ENCODE measurements around the gene NAALADL2. TPM values are rescaled to one million over a fixed set of nuclear protein-coding genes. Genes with fewer than 3 reads are reported as not detected.

The NAALADL2 gene
- total RNA-seq, 1 donor = 23.5 TPM

DNA sequence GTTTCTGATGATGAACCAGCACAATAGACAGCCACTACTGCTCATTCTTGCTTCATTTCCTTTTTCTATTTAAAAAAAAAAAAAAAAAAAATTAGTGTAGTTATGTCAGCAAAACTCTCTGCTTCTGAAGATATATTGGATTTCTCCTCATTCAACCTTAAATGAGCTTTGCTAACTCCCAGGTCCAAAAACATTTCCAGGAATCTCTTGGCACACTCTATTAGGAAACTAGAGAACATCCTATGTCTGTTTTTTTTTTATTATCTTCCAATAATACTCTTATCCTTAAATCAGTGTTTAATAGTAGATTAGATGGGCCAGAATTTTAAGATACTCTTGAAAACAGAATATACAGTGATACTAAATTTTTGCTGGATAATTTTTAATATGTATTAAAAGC lies 398.0 kb downstream of the NAALADL2 start:
- Histone ChIP-seq H3K4me3 (ENCODE audit: insufficient read depth, low read length) (no peak overlapping the region), H3K36me3 (ENCODE audit: insufficient read depth, low read length) (no peaks in the 10 kb centered on the region)

DNA sequence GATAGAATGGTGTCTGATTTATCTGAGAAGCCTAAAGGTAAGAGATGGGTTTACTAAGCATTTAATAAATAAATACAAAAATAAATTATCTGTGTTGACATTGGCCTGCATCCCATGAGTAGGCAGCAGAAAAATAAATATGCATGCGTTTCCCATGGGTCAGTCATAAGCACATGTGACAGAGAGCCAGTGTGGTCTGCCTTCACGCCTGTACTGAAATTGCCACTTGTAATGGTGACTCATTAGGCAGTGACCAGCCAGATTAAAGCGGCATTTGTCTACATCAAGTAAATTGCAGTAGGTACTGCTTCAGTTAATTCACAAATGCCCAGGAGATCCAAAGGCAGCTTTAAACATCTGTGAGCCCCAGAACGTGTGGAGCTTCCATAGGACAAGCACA lies 399.6 kb downstream of the NAALADL2 start:
- Histone ChIP-seq H3K4me1 (ENCODE audit: insufficient read depth, low read length) (peaks cover 23% of the 10 kb centered on the region), H2AFZ (ENCODE audit: low read length) (peak overlapping the region; percentile 4), H3K27me3 (ENCODE audit: insufficient read depth, low read length) (no peaks in the 10 kb centered on the region), H3K79me2 (ENCODE audit: insufficient read depth, low read length) (no peaks in the 10 kb centered on the region), H3K9me3 (ENCODE audit: low read depth, low read length) (no peaks in the 10 kb centered on the region), H3K4me2 (ENCODE audit: insufficient read depth, low read length) (no peak overlapping the region), H4K20me1 (ENCODE audit: insufficient read depth, low read length) (no peaks in the 10 kb centered on the region), H3K27ac (ENCODE audit: low read depth, low read length) (no peak overlapping the region), H3K4me3 (ENCODE audit: insufficient read depth, low read length) (no peak overlapping the region), H3K36me3 (ENCODE audit: insufficient read depth, low read length) (no peaks in the 10 kb centered on the region)
- TF ChIP-seq, protein P1, sequence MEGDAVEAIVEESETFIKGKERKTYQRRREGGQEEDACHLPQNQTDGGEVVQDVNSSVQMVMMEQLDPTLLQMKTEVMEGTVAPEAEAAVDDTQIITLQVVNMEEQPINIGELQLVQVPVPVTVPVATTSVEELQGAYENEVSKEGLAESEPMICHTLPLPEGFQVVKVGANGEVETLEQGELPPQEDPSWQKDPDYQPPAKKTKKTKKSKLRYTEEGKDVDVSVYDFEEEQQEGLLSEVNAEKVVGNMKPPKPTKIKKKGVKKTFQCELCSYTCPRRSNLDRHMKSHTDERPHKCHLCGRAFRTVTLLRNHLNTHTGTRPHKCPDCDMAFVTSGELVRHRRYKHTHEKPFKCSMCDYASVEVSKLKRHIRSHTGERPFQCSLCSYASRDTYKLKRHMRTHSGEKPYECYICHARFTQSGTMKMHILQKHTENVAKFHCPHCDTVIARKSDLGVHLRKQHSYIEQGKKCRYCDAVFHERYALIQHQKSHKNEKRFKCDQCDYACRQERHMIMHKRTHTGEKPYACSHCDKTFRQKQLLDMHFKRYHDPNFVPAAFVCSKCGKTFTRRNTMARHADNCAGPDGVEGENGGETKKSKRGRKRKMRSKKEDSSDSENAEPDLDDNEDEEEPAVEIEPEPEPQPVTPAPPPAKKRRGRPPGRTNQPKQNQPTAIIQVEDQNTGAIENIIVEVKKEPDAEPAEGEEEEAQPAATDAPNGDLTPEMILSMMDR (IDR thresholded peaks at IDR 0.05; ENCODE audit: extremely low read depth, low read depth, low read length) = no peak
- DNase-seq (ENCODE audit: insufficient read length, low spot score, missing footprints) = peak; percentile 35

More for the DNA sequence above, 398.0 kb downstream of the NAALADL2 start:
- Histone ChIP-seq H3K9me3 (ENCODE audit: low read depth, low read length) (no peaks in the 10 kb centered on the region), H3K79me2 (ENCODE audit: insufficient read depth, low read length) (no peaks in the 10 kb centered on the region), H2AFZ (ENCODE audit: low read length) (no peak overlapping the region), H4K20me1 (ENCODE audit: insufficient read depth, low read length) (no peaks in the 10 kb centered on the region), H3K27me3 (ENCODE audit: insufficient read depth, low read length) (no peaks in the 10 kb centered on the region), H3K4me2 (ENCODE audit: insufficient read depth, low read length) (no peak overlapping the region), H3K4me1 (ENCODE audit: insufficient read depth, low read length) (peaks cover 23% of the 10 kb centered on the region), H3K27ac (ENCODE audit: low read depth, low read length) (no peak overlapping the region)
- TF ChIP-seq, protein P1 (IDR thresholded peaks at IDR 0.05; ENCODE audit: extremely low read depth, low read depth, low read length) = no peak
- no peak for DNase-seq (ENCODE audit: insufficient read length, low spot score, missing footprints)

DNA sequence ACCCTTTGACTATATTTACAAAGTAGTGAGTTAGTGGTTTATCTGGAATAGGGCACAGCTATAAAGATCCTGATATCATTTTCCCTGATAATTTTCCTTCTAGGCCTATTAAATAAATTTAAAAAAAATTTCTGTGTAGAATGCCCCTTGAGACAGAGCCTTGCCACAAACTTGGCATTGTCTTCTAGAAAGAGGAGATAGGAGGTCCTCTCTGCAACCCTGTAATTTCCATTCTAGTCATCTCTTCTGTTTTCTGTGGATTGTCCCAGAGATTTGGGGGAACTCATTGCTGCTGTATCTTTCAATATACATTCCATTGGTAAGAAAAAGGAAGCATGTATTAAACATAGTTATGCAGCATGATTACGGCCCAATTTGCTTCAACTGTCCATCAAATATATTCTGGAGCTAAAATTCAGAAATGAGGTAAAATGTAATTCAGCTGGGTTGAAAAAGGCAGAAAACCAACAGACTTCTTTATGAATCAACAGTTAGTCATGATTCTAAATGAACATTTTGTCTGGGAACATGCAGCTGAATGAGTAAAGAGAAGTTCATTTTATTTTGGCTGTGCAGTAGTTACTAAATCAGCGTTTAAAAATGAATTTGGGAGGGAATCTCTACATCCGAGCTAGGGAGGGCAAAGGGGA lies 401.1 kb downstream of the NAALADL2 start:
- H2AFZ ChIP-seq (ENCODE audit: low read length) = no peak overlapping the region
- peak overlapping the region; percentile 63 for H3K4me2 ChIP-seq (ENCODE audit: insufficient read depth, low read length)
- H3K27me3 ChIP-seq (ENCODE audit: insufficient read depth, low read length) = no peaks in the 10 kb centered on the region
- H3K4me1 ChIP-seq (ENCODE audit: insufficient read depth, low read length) = peaks cover 23% of the 10 kb centered on the region
- no peaks in the 10 kb centered on the region for H3K79me2 ChIP-seq (ENCODE audit: insufficient read depth, low read length)
- peak overlapping the region; percentile 56 for H3K27ac ChIP-seq (ENCODE audit: low read depth, low read length)
- H3K4me3 ChIP-seq (ENCODE audit: insufficient read depth, low read length) = no peak overlapping the region
- no peaks in the 10 kb centered on the region for H3K36me3 ChIP-seq (ENCODE audit: insufficient read depth, low read length)
- no peaks in the 10 kb centered on the region for H4K20me1 ChIP-seq (ENCODE audit: insufficient read depth, low read length)
- no peaks in the 10 kb centered on the region for H3K9me3 ChIP-seq (ENCODE audit: low read depth, low read length)
- DNase-seq (ENCODE audit: insufficient read length, low spot score, missing footprints) = peak; percentile 37
- TF ChIP-seq, protein P1 (IDR thresholded peaks at IDR 0.05; ENCODE audit: extremely low read depth, low read depth, low read length) = no peak

- no peak overlapping the region for H3K4me3 ChIP-seq (ENCODE audit: insufficient read depth, low read length)
- peak overlapping the region; percentile 73 for H3K4me2 ChIP-seq (ENCODE audit: insufficient read depth, low read length)
- no peaks in the 10 kb centered on the region for H3K9me3 ChIP-seq (ENCODE audit: low read depth, low read length)
- H4K20me1 ChIP-seq (ENCODE audit: insufficient read depth, low read length) = no peaks in the 10 kb centered on the region
- TF ChIP-seq, protein P1 (IDR thresholded peaks at IDR 0.05; ENCODE audit: extremely low read depth, low read depth, low read length) = no peak
- H3K79me2 ChIP-seq (ENCODE audit: insufficient read depth, low read length) = no peaks in the 10 kb centered on the region
- H3K36me3 ChIP-seq (ENCODE audit: insufficient read depth, low read length) = no peaks in the 10 kb centered on the region
- DNase-seq (ENCODE audit: insufficient read length, low spot score, missing footprints) = no peak
- no peak overlapping the region for H2AFZ ChIP-seq (ENCODE audit: low read length)
- peaks cover 18% of the 10 kb centered on the region for H3K4me1 ChIP-seq (ENCODE audit: insufficient read depth, low read length)
- H3K27me3 ChIP-seq (ENCODE audit: insufficient read depth, low read length) = no peaks in the 10 kb centered on the region
- peak overlapping the region; percentile 91 for H3K27ac ChIP-seq (ENCODE audit: low read depth, low read length)
Observed at GRCh38 chr3:175266478-175266877, 407.3 kb downstream of the NAALADL2 start.

Data from osteoblast (primary cell).